Stimulated activated CD8-positive, alpha-beta memory T cell treated with anti-CD3 and anti-CD28 coated beads, Interleukin-12 subunit alpha, Interleukin-12 subunit beta, amount 100 ng/mL, for 24 hours (primary cell): Measurements from ENCODE around the gene MEF2C.

ENCODE experiments used
- DNase-seq: peaks from one replicate; pipeline ENCODE4 v3.0.0-alpha.2; 2020; ENCODE audit errors: extremely low read depth

MEF2C gene

GRCh38 chr5:88829054-88829453 lies 53.9 kb downstream of the MEF2C start:
- no peak for DNase-seq

DNA sequence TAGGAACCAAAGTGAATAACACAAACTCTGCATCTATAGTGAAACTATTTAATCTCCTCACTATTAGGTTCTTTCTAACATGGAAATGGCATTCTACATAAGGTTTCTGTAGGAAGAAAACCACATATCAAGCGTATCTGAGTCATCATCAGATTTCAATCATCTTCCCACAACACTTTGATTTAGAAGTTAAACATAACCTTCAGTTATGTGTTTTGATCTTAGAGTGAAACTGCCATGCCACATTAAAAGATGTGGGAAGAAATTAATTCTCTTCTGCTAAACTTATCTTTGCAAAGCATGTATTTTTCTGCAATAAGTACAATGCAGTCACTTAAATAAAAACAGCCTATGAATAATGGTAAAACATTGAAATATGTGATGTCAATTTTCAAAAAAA lies 55.0 kb downstream of the MEF2C start:
- no peak for DNase-seq

- no peak for DNase-seq
These were observed 56.1 kb downstream of the MEF2C start for GRCh38 chr5:88826646-88827585.

DNA sequence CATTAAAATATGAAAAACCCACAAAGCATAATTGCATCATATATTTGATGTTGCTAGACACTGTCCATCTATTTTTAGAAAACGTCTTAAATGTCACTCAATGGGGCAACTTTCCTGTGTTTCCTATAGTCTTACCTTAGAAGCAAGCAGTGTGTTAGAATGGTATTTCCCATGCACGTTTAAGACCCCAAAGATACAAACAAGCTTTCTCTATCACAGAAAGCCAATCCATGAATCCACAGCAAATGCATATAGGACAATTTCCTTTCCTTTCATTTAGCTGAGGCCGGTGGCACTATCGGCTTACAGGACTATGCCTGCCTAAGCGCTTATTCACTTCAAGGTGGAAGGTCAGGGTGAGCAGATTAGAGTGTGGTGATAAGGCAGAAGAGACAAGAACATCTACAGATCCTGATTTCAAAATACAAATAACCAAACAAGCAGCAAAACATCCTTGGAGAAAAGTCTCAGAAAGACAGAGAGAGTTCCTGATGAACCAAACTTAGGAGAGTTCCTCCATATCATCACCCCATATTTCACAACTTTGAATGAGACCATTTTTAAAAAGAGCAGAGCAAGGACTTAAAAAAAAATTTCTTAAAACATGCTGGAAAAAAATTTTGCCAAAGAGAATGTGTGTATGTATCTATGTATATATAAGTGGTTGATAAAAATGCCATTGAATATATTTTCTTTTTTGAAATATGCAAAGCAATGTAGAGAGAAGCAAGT lies 57.2 kb downstream of the MEF2C start:
- DNase-seq: no peak

DNA sequence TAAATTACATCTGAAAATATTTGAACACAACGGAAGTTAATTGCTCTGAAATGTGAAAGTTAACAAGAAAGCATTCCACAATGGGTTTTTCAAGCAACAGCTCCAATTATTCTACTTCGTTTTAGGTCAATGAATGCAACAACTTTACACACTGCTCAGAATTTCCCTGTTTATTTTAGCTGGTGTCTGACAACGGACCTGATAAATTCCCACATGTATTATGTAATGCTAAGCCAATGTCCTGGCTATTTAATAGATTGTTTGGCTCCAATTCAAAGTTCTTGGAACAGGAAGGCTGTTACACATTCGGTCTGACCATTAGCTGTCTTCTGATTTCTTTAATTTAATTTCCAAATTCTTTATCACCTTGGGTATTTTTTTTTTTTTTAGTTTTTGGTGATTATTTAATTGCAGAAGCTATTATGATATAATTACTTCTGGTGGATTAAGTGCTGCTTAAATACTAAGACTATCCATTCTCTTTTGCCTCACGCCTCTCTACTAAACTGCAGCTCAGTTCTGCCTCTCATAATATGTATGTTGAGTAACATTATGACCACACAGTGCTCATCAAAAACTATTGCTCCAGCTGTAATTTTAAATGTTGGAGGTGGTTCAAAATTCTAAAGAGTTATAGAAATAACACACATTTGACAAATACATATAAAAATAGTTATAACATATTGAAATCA lies 57.9 kb downstream of the MEF2C start:
- DNase-seq: no peak

GRCh38 chr5:88824141-88824540 lies 58.8 kb downstream of the MEF2C start:
- DNase-seq: no peak

DNA sequence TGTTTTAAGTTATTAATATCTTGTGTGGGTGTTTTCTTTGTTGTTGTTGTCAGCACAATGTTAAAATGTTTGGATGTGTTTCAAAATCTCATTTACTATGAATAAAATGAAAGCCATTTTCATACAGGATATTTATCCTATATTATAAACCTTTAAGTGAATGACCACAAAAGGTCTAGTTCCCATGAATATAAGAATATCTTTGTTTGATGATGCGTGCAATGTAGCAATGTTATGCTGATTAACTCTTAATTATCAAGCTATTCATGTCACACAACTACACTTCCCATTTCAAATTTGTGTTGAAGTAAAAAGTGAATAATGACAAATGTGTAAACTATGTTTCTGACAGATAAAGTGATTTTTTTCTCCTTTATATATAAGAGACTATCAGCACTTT lies 59.8 kb downstream of the MEF2C start:
- no peak for DNase-seq

- DNase-seq: no peak
These were observed 61.8 kb downstream of the MEF2C start for GRCh38 chr5:88821161-88821560.

- DNase-seq: no peak
These were observed 62.4 kb downstream of the MEF2C start for GRCh38 chr5:88820581-88820980.

GRCh38 chr5:88819301-88819999 lies 63.5 kb downstream of the MEF2C start:
- no peak for DNase-seq

DNA sequence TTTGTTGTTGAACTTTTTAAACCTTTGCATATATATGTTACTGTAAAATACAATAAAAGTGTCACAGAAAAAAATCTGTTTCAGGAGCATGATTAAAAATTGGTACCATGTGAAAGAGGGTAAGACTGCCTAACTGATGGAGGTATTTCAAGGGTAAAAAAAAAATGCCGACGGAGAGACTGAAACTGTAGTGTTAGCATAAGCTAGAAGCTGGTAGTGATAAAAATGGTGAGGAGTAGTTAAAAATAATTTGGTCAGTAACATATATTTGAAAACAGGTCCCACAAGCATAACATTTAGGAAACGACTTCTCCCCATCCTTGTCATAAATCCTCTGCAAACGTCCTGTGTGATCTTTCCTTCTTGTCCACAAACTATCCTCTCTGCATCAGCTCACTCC lies 64.7 kb downstream of the MEF2C start:
- DNase-seq: no peak

DNA sequence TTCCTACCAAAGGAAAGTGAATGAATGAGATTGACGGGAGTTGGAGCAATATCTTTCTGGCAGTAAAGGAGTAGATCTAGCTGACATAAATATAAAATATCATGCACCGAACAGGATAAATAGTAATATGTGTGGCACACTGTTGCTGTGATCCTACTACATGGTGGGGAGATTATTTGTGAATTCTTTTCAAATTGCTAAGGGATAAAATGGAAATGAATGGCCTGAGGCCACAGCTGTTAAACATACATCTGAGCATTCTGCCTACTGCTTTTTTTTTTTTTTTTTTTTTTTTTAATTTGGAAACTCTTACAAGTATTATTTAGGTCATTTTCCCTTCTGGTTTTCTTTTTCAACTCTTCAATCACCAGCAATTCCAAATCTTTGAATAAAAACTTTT lies 66.8 kb downstream of the MEF2C start:
- no peak for DNase-seq

DNA sequence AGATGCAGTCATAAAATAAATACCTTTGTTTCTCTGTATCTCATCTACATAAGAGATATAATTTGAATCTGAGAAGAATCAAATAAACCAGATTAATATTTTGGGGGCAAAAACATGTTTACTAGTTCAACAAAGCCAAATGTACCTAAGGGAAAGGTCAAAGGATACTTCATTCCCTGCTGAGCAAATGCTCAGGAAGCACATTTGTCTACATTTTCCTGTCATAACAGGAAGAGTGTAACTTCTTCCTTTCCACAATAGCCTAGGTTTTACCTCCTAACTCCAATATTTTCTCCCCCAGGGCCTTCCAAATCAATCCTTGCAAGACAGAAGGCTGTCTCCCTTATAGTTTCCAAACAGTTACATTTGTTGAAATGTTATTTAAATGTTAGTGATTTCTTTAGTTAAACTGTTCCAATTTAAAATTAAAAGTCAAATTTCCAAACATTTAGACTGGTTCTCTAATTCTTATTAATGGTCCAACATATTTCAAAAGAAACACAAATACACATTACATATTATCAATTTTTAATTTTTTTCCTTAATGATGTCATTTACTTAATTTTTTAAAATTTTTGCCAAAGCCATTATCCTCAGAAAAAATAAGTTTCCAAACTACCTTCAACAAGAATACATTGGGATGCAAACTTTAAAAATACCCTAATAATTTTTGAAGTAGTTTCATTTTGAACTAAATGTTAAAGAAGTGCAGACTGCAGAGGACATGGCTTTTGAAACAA lies 67.8 kb downstream of the MEF2C start:
- DNase-seq: no peak

DNA sequence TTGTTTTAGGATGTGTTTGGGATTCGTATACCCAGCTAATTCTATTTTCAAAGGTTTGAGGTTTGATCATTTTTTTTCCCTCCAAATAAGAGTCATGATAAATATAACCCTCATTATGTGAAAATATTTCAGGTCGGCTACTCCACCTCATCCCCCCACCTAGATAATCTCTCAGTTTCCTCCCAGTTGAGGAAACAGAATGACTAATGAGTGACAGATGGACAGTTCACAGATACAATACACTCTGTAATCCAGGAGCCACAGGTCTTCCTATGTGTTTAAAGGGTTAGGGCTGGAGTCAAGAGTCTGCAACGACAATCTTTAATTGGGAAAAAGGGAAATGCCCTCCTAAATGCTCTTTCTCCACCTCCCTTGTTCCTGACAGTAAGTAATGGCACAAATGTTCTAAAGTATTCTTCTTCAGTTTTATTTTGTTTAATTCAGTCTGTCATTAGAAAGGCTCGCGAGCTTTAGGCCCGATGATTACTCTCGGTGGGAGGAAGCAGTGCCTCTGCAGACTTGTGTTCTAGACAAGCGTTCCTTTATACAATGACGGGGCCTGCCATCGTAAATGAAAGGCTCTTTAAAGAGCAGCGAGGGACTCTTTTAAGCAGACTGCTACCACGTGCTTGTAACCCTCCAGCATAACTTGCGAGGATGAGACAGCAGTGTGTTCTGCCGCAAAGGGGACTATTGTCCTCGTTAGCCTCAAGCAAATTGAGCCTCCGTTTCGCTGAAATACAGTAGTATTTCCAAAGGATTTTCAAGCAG lies 69.0 kb downstream of the MEF2C start:
- no peak for DNase-seq

DNA sequence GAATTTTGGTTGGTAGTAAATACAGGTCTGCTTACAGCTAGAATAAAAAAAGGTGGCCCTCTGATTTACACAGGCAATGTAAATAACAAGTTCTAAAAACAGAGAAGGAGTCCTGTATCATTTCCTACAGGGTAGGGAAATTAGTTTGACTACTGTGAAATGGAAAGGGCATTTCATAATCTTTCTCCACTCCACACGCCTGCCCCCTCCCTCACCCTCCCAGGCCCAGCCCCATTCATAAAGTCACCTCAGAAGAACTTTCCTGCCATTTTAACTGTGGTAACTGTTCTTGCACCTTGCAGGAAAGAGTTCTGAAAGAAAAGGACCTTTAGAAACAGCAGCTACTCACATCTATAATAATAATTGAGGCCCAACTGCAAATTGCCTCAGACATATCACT lies 69.7 kb downstream of the MEF2C start:
- no peak for DNase-seq

- DNase-seq: no peak
These were observed 74.8 kb downstream of the MEF2C start for GRCh38 chr5:88808153-88808552.

- DNase-seq: no peak
These were observed 75.7 kb downstream of the MEF2C start for GRCh38 chr5:88807327-88807726.

DNA sequence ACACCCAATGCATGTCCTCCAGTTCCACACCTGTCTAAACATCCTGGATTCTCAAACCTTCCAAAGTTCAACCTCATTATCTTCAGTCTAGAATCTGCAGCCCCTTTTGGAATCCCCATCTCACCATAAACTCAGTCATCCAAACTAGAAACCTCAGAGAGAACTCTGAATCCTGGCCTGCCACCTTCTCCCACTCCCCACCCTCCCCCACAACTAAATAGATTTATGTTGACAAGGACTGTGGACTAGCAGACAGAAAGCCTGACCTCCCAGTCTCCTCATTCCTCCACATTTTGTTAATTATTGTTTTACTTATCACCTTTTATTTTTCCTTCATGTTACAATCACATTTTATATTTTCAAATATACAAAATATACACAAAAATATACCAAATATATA lies 76.6 kb downstream of the MEF2C start:
- no peak for DNase-seq

- no peak for DNase-seq
These were observed 77.7 kb downstream of the MEF2C start for GRCh38 chr5:88805151-88805784.

- no peak for DNase-seq
These were observed 78.5 kb downstream of the MEF2C start for GRCh38 chr5:88804444-88804843.
